GM13977 (cell line): ENCODE measurements around the gene IRS1.

Source experiments
- DNase-seq: peaks from one replicate; pipeline ENCODE4 v3.0.0; 2012; ENCODE audit warnings: low spot score
- in situ Hi-C: fragments of 300-500 bp; cut with MboI; formaldehyde crosslinking; loops from one replicate; pipeline ENCODE4 v1.12.0; 2022; ENCODE audit warnings: low sequenced_read_pairs, low pct_unique_long_range_greater_than_20kb, mixed read lengths, inconsistent platforms; ENCODE audit not compliant: unreplicated experiment
- TF ChIP-seq, protein P1 (sequence below): IDR thresholded peaks from 2 replicates; pipeline ENCODE4 v1.5.1; 2012; ENCODE audit warnings: mild to moderate bottlenecking, control low read depth; ENCODE audit not compliant: insufficient read depth; ENCODE audit errors: extremely low read depth, missing control alignments

IRS1 gene

DNA sequence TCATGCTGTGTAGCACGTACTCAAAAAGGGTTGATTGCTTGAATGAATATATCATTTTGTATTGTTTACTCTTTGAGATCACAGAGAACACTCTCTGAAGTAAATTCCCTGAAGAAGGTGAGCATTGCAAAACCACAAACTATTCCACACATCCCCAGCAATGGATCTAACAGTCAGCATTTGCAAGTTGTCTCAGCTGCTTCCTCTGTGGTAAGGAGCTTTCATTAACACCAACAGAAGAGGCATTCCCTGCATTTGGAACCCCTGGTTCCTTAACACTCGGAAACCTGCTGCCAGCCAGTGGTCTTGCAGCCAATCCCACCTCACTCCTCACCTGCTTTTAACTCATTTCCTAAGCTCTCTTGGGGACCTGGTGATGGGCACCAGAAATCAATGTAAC is 108.4 kb downstream of the IRS1 start:
- in situ Hi-C loops = no loop called here
- DNase-seq = no peak
- TF ChIP-seq, protein P1, sequence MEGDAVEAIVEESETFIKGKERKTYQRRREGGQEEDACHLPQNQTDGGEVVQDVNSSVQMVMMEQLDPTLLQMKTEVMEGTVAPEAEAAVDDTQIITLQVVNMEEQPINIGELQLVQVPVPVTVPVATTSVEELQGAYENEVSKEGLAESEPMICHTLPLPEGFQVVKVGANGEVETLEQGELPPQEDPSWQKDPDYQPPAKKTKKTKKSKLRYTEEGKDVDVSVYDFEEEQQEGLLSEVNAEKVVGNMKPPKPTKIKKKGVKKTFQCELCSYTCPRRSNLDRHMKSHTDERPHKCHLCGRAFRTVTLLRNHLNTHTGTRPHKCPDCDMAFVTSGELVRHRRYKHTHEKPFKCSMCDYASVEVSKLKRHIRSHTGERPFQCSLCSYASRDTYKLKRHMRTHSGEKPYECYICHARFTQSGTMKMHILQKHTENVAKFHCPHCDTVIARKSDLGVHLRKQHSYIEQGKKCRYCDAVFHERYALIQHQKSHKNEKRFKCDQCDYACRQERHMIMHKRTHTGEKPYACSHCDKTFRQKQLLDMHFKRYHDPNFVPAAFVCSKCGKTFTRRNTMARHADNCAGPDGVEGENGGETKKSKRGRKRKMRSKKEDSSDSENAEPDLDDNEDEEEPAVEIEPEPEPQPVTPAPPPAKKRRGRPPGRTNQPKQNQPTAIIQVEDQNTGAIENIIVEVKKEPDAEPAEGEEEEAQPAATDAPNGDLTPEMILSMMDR = no peak

DNA sequence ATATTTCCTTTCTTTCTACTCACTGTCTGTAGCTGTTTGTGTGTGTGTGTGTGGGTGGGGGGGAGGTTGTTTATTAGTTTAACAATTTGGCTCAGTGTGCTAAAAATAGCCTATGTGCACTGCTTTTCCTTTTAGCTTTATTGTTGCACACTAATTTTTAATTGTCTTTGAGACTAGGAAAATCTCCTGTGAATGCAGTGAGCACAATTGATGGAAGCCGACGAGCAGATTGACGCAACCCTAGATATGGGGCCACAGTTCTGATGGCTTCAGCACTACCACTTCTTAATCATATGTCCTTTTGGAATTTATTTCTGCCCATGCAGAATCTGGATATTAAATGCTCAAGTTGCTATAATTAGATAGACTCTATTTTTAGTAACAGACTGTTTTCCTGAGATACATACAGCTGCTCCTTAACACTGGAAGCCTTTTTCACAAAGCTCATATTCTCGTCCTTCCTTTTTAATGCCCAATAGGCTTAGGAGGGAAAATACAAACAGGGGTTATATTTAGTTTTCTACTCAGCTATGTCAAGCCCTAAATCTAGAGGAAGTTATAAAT is 109.1 kb downstream of the IRS1 start:
- in situ Hi-C loops = no loop called here
- no peak for DNase-seq
- TF ChIP-seq, protein P1 = no peak

DNA sequence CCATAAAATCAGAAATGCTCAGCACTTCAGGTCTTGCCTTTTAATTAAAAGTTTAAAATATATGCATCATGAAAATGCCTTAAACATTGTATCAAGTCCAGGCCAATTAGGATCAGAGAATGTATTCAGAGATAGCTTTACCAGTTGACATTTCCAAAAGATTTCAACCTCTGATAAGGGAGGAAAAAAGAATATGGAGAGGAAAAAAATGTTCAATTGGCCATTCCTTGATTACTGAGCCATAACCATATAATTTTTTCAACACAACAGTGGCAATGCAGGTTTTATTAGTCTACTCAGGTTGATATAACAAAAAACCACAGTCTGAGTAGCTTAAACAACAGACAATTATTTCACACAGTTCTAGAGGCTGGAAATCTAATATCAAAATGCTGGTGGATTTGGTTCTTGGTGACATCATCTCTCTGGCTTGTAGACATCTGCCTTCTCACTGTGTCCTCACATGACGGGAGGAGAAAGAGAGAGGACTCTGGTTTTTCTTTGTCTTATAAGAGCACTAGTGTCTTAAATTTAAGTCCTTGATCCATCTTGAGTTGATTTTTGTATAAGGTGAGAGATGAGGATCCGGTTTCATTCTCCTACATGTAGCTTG is 111.9 kb downstream of the IRS1 start:
- in situ Hi-C loops = no loop called here
- TF ChIP-seq, protein P1 = no peak
- DNase-seq = no peak

DNA sequence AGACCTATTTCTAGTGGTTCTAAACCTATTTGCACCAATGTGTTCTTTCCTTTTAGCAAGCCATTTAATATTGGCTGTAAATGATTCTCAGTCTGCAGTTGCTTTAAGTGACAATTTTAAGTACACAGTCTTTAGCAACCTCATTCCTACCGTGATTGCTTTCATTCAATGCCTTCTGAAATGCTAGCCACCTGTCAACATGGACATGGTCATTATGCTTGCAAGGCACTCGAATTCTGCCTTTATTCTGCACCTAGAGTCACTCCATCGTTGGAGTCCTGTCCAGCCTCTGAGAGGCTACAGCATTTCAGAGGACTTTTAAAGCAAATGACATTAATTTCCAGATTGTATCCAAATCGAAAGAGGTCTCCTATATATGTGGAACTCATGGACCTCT is 115.1 kb downstream of the IRS1 start:
- TF ChIP-seq, protein P1 = no peak
- in situ Hi-C loops = no loop called here
- DNase-seq = no peak

DNA sequence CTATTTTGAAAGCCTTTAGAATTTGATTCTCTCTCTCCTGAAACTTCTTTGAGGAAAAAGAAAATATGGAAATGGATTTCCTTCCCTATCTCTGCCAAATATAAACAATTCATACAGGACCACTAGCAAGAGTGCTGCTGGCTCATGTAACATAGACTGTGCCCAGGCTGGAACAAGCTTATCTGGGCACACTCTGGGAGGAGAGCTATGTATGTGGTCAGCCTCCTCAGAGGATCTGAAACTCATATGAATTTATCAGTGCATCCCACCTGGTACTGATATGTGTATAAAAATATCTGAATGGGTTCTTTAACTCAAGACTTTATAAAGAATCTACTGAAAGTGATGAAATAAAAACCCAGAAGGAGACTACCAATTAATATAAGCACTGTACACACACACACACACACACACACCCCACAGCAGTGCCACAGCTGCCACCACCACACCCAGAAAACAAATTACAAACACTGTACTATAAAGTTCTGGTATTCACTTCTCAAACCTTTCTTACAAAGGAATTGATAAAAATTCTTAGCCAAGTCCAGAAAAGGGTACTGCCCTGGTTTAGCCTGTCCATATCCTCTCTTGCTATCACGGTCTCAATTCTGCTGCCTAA is 115.6 kb downstream of the IRS1 start:
- DNase-seq = no peak
- in situ Hi-C loops = no loop called here
- TF ChIP-seq, protein P1 = no peak

DNA sequence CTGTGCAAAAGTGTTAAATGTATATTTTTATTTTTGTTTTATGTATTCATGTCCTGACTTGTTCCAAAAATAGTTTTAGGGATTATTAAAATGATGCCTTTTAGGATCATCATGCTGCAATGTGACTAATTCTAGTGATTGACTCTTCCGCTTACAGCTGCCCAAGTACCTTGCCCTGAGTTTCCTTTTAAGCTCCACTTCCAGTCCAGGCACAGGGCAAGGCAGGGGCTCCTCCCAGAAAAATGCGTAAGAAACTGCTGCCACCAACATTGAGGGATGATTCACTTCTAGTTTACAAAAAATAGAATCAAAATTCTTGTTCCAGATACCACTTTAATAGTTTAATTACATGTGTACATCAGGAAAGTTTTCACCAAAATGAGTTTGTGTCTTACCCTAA is 116.4 kb downstream of the IRS1 start:
- in situ Hi-C loops = no loop called here
- DNase-seq = no peak
- TF ChIP-seq, protein P1 = no peak
